Mesenchymal stem cell (in vitro differentiated cells and primary cell): Measurements from ENCODE around the gene EDNRA.

ENCODE experiments used
- DNase-seq: peaks from one replicate; pipeline ENCODE4 v3.0.0-alpha.2; 2013
- H2AFZ ChIP-seq: one replicate; pipeline ENCODE4 v1.6.1; 2013; ENCODE audit warnings: low read depth, mild to moderate bottlenecking, control low read depth, inconsistent platforms, low read length, moderate library complexity
- H2AK5ac ChIP-seq: 2 replicates; pipeline ENCODE4 v1.6.1; 2013; ENCODE audit warnings: low read length, moderate library complexity, mild to moderate bottlenecking, inconsistent platforms; ENCODE audit not compliant: severe bottlenecking
- H2BK120ac ChIP-seq: one replicate; pipeline ENCODE4 v1.6.1; 2013; ENCODE audit warnings: low read depth, mild to moderate bottlenecking, inconsistent platforms, low read length, moderate library complexity
- H2BK12ac ChIP-seq, 2 experiments: one replicate each; pipeline ENCODE4 v1.6.1; 2013; ENCODE audit warnings: inconsistent platforms in 2 of 2, low read length in 2 of 2, mild to moderate bottlenecking in 2 of 2, moderate library complexity in 2 of 2, control low read depth in 1 of 2
- H2BK15ac ChIP-seq: one replicate; pipeline ENCODE4 v1.6.1; 2013; ENCODE audit warnings: mild to moderate bottlenecking, low read depth, inconsistent platforms; ENCODE audit not compliant: poor library complexity, severe bottlenecking
- H2BK5ac ChIP-seq: 2 replicates; pipeline ENCODE4 v1.6.1; 2013; ENCODE audit warnings: low read depth, mild to moderate bottlenecking, low read length, control low read depth, inconsistent platforms; ENCODE audit not compliant: poor library complexity, severe bottlenecking
- H3K14ac ChIP-seq, 2 experiments: one replicate each; pipeline ENCODE4 v1.6.1; 2013; ENCODE audit warnings: inconsistent platforms in 2 of 2, low read length in 2 of 2, control low read depth in 1 of 2, mild to moderate bottlenecking in 1 of 2, moderate library complexity in 1 of 2
- H3K18ac ChIP-seq, 2 experiments: one replicate each; pipeline ENCODE4 v1.6.1; 2013; ENCODE audit warnings: inconsistent platforms in 2 of 2, low read length in 2 of 2, control low read depth in 1 of 2, low read depth in 1 of 2, mild to moderate bottlenecking in 1 of 2
- H3K23ac ChIP-seq, 2 experiments: one replicate each; pipeline ENCODE4 v1.6.1; 2013; ENCODE audit warnings: inconsistent platforms in 2 of 2, low read length in 2 of 2, mild to moderate bottlenecking in 2 of 2, moderate library complexity in 2 of 2, control low read depth in 1 of 2
- H3K27ac ChIP-seq: 2 replicates; pipeline ENCODE4 v1.5.1; 2013; ENCODE audit warnings: mild to moderate bottlenecking, moderate library complexity, low read length, control low read depth, inconsistent platforms; ENCODE audit not compliant: poor library complexity, severe bottlenecking
- H3K27me3 ChIP-seq, 2 experiments: 2 replicates each; pipeline versions ENCODE4 v1.6.1 to v1.7.0; 2013; ENCODE audit warnings: low read length in 2 of 2, mild to moderate bottlenecking in 2 of 2, moderate library complexity in 2 of 2, control low read depth in 1 of 2, inconsistent platforms in 1 of 2; ENCODE audit not compliant: control insufficient read depth in 1 of 2, insufficient read depth in 1 of 2
- H3K36me3 ChIP-seq, 2 experiments: 2 replicates each; pipeline versions ENCODE4 v1.6.1 to v1.7.0; 2013; ENCODE audit warnings: low read length in 2 of 2, control low read depth in 1 of 2, inconsistent platforms in 1 of 2, low read depth in 1 of 2, mild to moderate bottlenecking in 1 of 2; ENCODE audit not compliant: insufficient read depth in 2 of 2, control insufficient read depth in 1 of 2
- H3K4ac ChIP-seq, 2 experiments: one replicate each; pipeline ENCODE4 v1.6.1; 2013; ENCODE audit warnings: inconsistent platforms in 2 of 2, low read length in 2 of 2, mild to moderate bottlenecking in 2 of 2, moderate library complexity in 2 of 2, control low read depth in 1 of 2, low read depth in 1 of 2
- H3K4me1 ChIP-seq: 2 replicates; pipeline ENCODE4 v1.6.1; 2013; ENCODE audit warnings: low read depth, low read length, control low read depth; ENCODE audit not compliant: control insufficient read depth, insufficient read depth
- H3K4me2 ChIP-seq: 2 replicates; pipeline ENCODE4 v1.6.1; 2013; ENCODE audit warnings: low read length, mild to moderate bottlenecking, inconsistent platforms; ENCODE audit not compliant: poor library complexity, severe bottlenecking
- H3K4me3 ChIP-seq, 2 experiments: 2 replicates each; pipeline versions ENCODE4 v1.5.1 to v1.7.0; 2013; ENCODE audit warnings: low read length in 2 of 2, mild to moderate bottlenecking in 2 of 2, control low read depth in 1 of 2, low read depth in 1 of 2; ENCODE audit not compliant: insufficient read depth in 1 of 2
- H3K79me1 ChIP-seq: replicated peaks from 2 replicates; pipeline ENCODE4 v1.6.1; 2013; ENCODE audit warnings: mild to moderate bottlenecking, control low read depth, low read length, inconsistent platforms; ENCODE audit not compliant: poor library complexity, severe bottlenecking
- H3K9ac ChIP-seq: 2 replicates; pipeline ENCODE4 v1.7.0; 2013; ENCODE audit warnings: mild to moderate bottlenecking, low read length, moderate library complexity
- H3K9me3 ChIP-seq: 2 replicates; pipeline ENCODE4 v1.7.0; 2013; ENCODE audit warnings: mild to moderate bottlenecking, low read length; ENCODE audit not compliant: control insufficient read depth
- H4K8ac ChIP-seq: one replicate; pipeline ENCODE4 v1.6.1; 2013; ENCODE audit warnings: inconsistent platforms, mild to moderate bottlenecking, low read length, moderate library complexity
- H4K91ac ChIP-seq: one replicate; pipeline ENCODE4 v1.6.1; 2013; ENCODE audit warnings: mild to moderate bottlenecking, low read length, inconsistent platforms
- WGBS: methylation state at CpG from one replicate; pipeline ENCODE4 v1.1.7; 2013; ENCODE audit warnings: mixed read lengths; 5-methylcytosine and 5-hydroxymethylcytosine counted together

EDNRA gene

DNA sequence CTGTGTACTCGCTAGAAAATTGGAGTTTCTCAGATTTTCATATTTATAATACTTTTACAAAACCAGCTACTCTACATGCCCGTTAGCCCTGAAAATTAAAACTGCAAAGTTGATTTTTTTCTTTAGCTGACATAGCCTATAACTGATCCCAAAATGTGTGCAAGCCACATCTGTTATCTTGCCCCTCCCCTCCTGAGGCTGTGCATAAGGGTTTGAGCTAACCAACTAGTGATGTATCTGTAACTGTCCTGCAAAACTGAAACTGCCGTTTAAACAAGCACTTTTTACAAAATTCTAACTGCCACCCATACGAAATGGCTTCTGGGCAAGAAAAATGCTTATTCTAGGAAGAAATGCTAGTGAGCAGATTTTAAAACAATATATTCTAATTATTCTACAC lies 59.1 kb downstream of the EDNRA start:
- Histone ChIP-seq H3K18ac (no peak overlapping the region), H3K4ac (no peak overlapping the region), H4K91ac (no peak overlapping the region), H2BK5ac (no peak overlapping the region), H3K14ac (no peak overlapping the region), H3K79me1 (no peaks in the 10 kb centered on the region), H3K4me3 (no peak overlapping the region), H2BK120ac (no peak overlapping the region), H2BK15ac (no peak overlapping the region), H2AFZ (no peak overlapping the region), H3K27ac (no peak overlapping the region), H3K4me1 (no peaks in the 10 kb centered on the region), H3K27me3 (no peaks in the 10 kb centered on the region), H2AK5ac (no peak overlapping the region), H3K9ac (no peak overlapping the region), H2BK12ac (no peak overlapping the region), H3K23ac (no peak overlapping the region), H3K4me2 (no peak overlapping the region), H3K36me3 (peaks cover 0 to 3% of the 10 kb centered on the region in 2 experiments), H4K8ac (no peak overlapping the region), H3K9me3 (no peaks in the 10 kb centered on the region)
- 95% methylated on average over 3 of the region's 4 CpGs for WGBS
- no peak for DNase-seq

DNA sequence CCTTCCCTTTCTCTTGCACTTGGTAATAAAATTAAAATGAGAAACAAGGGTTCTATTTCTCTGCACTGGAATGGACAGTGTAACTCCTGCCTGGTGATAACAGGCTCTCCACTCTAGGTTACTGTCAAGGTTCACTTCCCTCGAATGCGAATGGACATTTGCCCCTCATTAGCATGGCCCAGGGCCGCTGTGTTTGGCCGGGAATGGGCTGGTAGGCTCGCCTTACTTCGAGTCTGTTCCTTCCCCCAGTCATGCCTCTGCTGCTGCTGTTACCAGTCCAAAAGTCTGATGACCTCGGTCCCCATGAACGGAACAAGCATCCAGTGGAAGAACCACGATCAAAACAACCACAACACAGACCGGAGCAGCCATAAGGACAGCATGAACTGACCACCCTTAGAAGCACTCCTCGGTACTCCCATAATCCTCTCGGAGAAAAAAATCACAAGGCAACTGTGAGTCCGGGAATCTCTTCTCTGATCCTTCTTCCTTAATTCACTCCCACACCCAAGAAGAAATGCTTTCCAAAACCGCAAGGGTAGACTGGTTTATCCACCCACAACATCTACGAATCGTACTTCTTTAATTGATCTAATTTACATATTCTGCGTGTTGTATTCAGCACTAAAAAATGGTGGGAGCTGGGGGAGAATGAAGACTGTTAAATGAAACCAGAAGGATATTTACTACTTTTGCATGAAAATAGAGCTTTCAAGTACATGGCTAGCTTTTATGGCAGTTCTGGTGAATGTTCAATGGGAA lies 61.5 kb downstream of the EDNRA start:
- no peak overlapping the region for H3K4me2 ChIP-seq
- no peak overlapping the region for H3K4me3 ChIP-seq
- no peaks in the 10 kb centered on the region for H3K27me3 ChIP-seq
- no peak overlapping the region for H2BK120ac ChIP-seq
- H3K23ac ChIP-seq = no peak overlapping the region
- no peak overlapping the region for H2BK15ac ChIP-seq
- no peak for DNase-seq
- 95% methylated on average over 15 of the region's 17 CpGs for WGBS
- H3K27ac ChIP-seq = no peak overlapping the region
- peak overlapping the region; percentile 45 for H4K8ac ChIP-seq
- H2BK12ac ChIP-seq = no peak overlapping the region
- peaks cover 0 to 3% of the 10 kb centered on the region in 2 experiments for H3K36me3 ChIP-seq
- no peak overlapping the region for H2AK5ac ChIP-seq
- H2BK5ac ChIP-seq = no peak overlapping the region
- H3K9ac ChIP-seq = no peak overlapping the region
- H3K18ac ChIP-seq = no peak overlapping the region
- H3K14ac ChIP-seq = no peak overlapping the region
- H4K91ac ChIP-seq = no peak overlapping the region
- H3K79me1 ChIP-seq = no peaks in the 10 kb centered on the region
- H3K9me3 ChIP-seq = no peaks in the 10 kb centered on the region
- no peaks in the 10 kb centered on the region for H3K4me1 ChIP-seq
- H3K4ac ChIP-seq = no peak overlapping the region
- no peak overlapping the region for H2AFZ ChIP-seq

DNA sequence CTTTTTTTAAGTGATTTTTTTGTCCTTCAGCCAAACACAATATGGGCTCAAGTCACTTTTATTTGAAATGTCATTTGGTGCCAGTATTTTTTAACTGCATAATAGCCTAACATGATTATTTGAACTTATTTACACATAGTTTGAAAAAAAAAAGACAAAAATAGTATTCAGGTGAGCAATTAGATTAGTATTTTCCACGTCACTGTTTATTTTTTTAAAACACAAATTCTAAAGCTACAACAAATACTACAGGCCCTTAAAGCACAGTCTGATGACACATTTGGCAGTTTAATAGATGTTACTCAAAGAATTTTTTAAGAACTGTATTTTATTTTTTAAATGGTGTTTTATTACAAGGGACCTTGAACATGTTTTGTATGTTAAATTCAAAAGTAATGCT lies 62.1 kb downstream of the EDNRA start:
- Histone ChIP-seq H2BK120ac (no peak overlapping the region), H3K4me1 (peaks cover 5% of the 10 kb centered on the region), H2AFZ (no peak overlapping the region), H2BK12ac (no peak overlapping the region), H3K18ac (no peak overlapping the region), H3K79me1 (no peaks in the 10 kb centered on the region), H3K9me3 (no peaks in the 10 kb centered on the region), H2AK5ac (no peak overlapping the region), H2BK5ac (no peak overlapping the region), H3K4ac (no peak overlapping the region), H3K4me3 (no peak overlapping the region), H3K36me3 (peaks cover 0 to 3% of the 10 kb centered on the region in 2 experiments), H3K4me2 (no peak overlapping the region), H3K14ac (no peak overlapping the region), H3K27me3 (no peaks in the 10 kb centered on the region), H2BK15ac (no peak overlapping the region), H3K23ac (no peak overlapping the region), H3K27ac (no peak overlapping the region), H4K91ac (no peak overlapping the region), H4K8ac (no peak overlapping the region), H3K9ac (no peak overlapping the region)
- DNase-seq = peak; percentile 27
- WGBS = no CpG with 5 or more reads among the region's 1 CpG

DNA sequence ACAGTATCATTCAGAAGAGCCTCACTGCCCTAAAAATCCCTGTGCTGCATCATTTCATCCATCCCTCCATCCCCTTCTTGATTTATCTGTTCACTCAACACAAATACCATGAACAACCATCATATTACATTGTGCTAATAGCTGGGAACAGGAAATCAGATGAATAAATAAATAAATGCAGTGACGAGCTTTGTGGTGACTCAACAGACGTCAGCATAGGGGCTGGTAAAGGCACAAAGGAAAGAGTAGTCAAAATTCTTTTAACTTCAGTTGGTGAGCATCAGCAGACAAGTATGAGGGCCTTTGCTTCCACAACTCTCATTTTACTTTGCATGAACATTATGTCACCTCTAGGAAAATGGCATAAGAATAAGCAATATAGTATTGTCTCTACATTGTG lies 65.5 kb downstream of the EDNRA start:
- no peaks in the 10 kb centered on the region for H3K79me1 ChIP-seq
- no peak overlapping the region for H3K18ac ChIP-seq
- peak overlapping the region; percentile 51 for H3K9ac ChIP-seq
- no peak overlapping the region for H2AK5ac ChIP-seq
- H3K23ac ChIP-seq = no peak overlapping the region
- H2BK5ac ChIP-seq = no peak overlapping the region
- H3K14ac ChIP-seq = no peak overlapping the region
- H2BK120ac ChIP-seq = no peak overlapping the region
- no peak overlapping the region for H2AFZ ChIP-seq
- no peak overlapping the region for H3K4ac ChIP-seq
- no peak overlapping the region for H2BK15ac ChIP-seq
- H3K4me3 ChIP-seq = no peak overlapping the region
- H3K27me3 ChIP-seq = no peaks in the 10 kb centered on the region
- 0% methylated on average over 2 of the region's 2 CpGs for WGBS
- H2BK12ac ChIP-seq = no peak overlapping the region
- no peak overlapping the region for H3K27ac ChIP-seq
- H3K36me3 ChIP-seq = peaks cover 0 to 3% of the 10 kb centered on the region in 2 experiments
- H3K9me3 ChIP-seq = no peaks in the 10 kb centered on the region
- H3K4me2 ChIP-seq = no peak overlapping the region
- H4K91ac ChIP-seq = no peak overlapping the region
- H3K4me1 ChIP-seq = peaks cover 7% of the 10 kb centered on the region
- no peak overlapping the region for H4K8ac ChIP-seq
- peak; percentile 95 for DNase-seq
